Upper lobe of left lung (tissue), 4 donors: ENCODE measurements around the gene ANKRD13D.
A peak's percentile ranks its signal among the peaks of the same experiment; 100 is the strongest.

Experiments
- CTCF ChIP-seq, 6 experiments: fragments of 450-650 bp in 4 of 6; fragments of 200-600 bp in 2 of 6; sonication (generic) in 2 of 6; IDR thresholded peaks; one replicate each; pipeline ENCODE4 v1.5.1; 2016 to 2019; ENCODE audit warnings: antibody characterized with exemption in 6 of 6
- EP300 ChIP-seq, 4 donors: sonication (generic); formaldehyde crosslinking; IDR thresholded peaks; one replicate each; pipeline ENCODE4 v1.5.1; 2017; ENCODE audit warnings: antibody characterized with exemption in 4 of 4, control low read depth in 2 of 4
- POLR2A ChIP-seq, 4 donors: fragments of 450-650 bp; IDR thresholded peaks; one replicate each; pipeline ENCODE4 v1.5.1; 2016 to 2017; ENCODE audit warnings: antibody characterized with exemption in 4 of 4, mild to moderate bottlenecking in 2 of 4
- POLR2AphosphoS5 ChIP-seq, 2 donors: sonication (generic); formaldehyde crosslinking; IDR thresholded peaks; one replicate each; pipeline ENCODE4 v1.5.1; 2017; ENCODE audit warnings: antibody characterized with exemption in 2 of 2

- TF ChIP-seq POLR2A (IDR thresholded peaks at IDR 0.05) = peak in 1 of 4 donors; percentile 49
- peak; percentile 83 to 87 for TF ChIP-seq POLR2AphosphoS5 (IDR thresholded peaks at IDR 0.05)
- TF ChIP-seq CTCF (IDR thresholded peaks at IDR 0.05) = no peak
- peak in 1 of 4 donors; percentile 50 for TF ChIP-seq EP300 (IDR thresholded peaks at IDR 0.05)
These were observed 11.7 kb upstream of the ANKRD13D start for GRCh38 chr11:67277231-67277961.
